ENCODE measurements around the gene PRPF19.

GRCh38 chr11:60867871-60868681 is 38.3 kb downstream of the PRPF19 start:
- no peak for TF ChIP-seq EZH2 (IDR thresholded peaks at IDR 0.05; ENCODE audit: low read length)
- no peak for TF ChIP-seq CTCF (optimal IDR thresholded peaks at IDR 0.05 in 1 of 3, IDR thresholded peaks at IDR 0.05 in 1 of 3, conservative IDR thresholded peaks at IDR 0.05 in 1 of 3; ENCODE audit: extremely low read depth in 1 of 3, insufficient read depth in 2 of 3, low read length in 3 of 3)
